H9 (cell line): ENCODE measurements around the gene BTBD17. TPM values are rescaled to one million over a fixed set of nuclear protein-coding genes. Genes with fewer than 3 reads are reported as not detected.
"Not testable (repeated sequence)": the region's sequence is repeated elsewhere in the genome, so short reads cannot be mapped to it uniquely, and the experiment has no call there.

Source experiments
- DNase-seq: peaks from one replicate; pipeline ENCODE4 v3.0.0-alpha.2; 2017
- H2AFZ ChIP-seq: one replicate; pipeline ENCODE4 v1.6.1; 2013; ENCODE audit warnings: mild to moderate bottlenecking, low read length, control low read depth, moderate library complexity
- H2AK5ac ChIP-seq: 2 replicates; pipeline ENCODE4 v1.6.1; 2013; ENCODE audit warnings: low read length, control low read depth, mixed read lengths; ENCODE audit not compliant: insufficient read length
- H2BK120ac ChIP-seq: one replicate; pipeline ENCODE4 v1.6.1; 2013; ENCODE audit warnings: low read depth, mild to moderate bottlenecking, low read length, control low read depth, inconsistent platforms; ENCODE audit not compliant: poor library complexity, severe bottlenecking
- H2BK12ac ChIP-seq: 2 replicates; pipeline ENCODE4 v1.6.1; 2013; ENCODE audit warnings: low read length, control low read depth, mixed read lengths, low read depth; ENCODE audit not compliant: insufficient read length
- H2BK15ac ChIP-seq: 2 replicates; pipeline ENCODE4 v1.6.1; 2013; ENCODE audit warnings: low read depth, low read length, control low read depth
- H2BK20ac ChIP-seq: one replicate; pipeline ENCODE4 v1.6.1; 2013; ENCODE audit warnings: low read depth, mild to moderate bottlenecking, low read length, control low read depth, inconsistent platforms; ENCODE audit not compliant: poor library complexity, severe bottlenecking
- H2BK5ac ChIP-seq: 2 replicates; pipeline ENCODE4 v1.6.1; 2013; ENCODE audit warnings: low read length, control low read depth, mixed read lengths; ENCODE audit not compliant: insufficient read length
- H3K14ac ChIP-seq: 2 replicates; pipeline ENCODE4 v1.6.1; 2013; ENCODE audit warnings: low read length, control low read depth; ENCODE audit not compliant: insufficient read depth
- H3K18ac ChIP-seq: 2 replicates; pipeline ENCODE4 v1.6.1; 2013; ENCODE audit warnings: low read depth, mild to moderate bottlenecking, mixed read lengths, low read length, control low read depth; ENCODE audit not compliant: insufficient read length
- H3K23ac ChIP-seq: 2 replicates; pipeline ENCODE4 v1.6.1; 2013; ENCODE audit warnings: low read length, control low read depth, mixed read lengths, low read depth; ENCODE audit not compliant: insufficient read length
- H3K23me2 ChIP-seq: 2 replicates; pipeline ENCODE4 v1.6.1; 2013; ENCODE audit warnings: low read depth, mild to moderate bottlenecking, mixed read lengths, low read length, control low read depth; ENCODE audit not compliant: insufficient read length, poor library complexity, severe bottlenecking
- H3K27ac ChIP-seq: 2 replicates; pipeline ENCODE4 v1.5.1; 2013; ENCODE audit warnings: low read length, control low read depth, mixed read lengths, low read depth; ENCODE audit not compliant: insufficient read length
- H3K27me3 ChIP-seq: 2 replicates; pipeline ENCODE4 v1.6.1; 2013; ENCODE audit warnings: low read length, control low read depth, inconsistent platforms; ENCODE audit not compliant: insufficient read depth
- H3K4ac ChIP-seq: 2 replicates; pipeline ENCODE4 v1.6.1; 2013; ENCODE audit warnings: low read depth, mild to moderate bottlenecking, control low read depth, inconsistent platforms, low read length, moderate library complexity
- H3K4me1 ChIP-seq: 2 replicates; pipeline ENCODE4 v1.6.1; 2013; ENCODE audit warnings: low read length, control low read depth, inconsistent platforms; ENCODE audit not compliant: insufficient read depth
- H3K4me2 ChIP-seq: 2 replicates; pipeline ENCODE4 v1.6.1; 2013; ENCODE audit warnings: low read length, control low read depth, mixed read lengths; ENCODE audit not compliant: insufficient read length, insufficient read depth
- H3K56ac ChIP-seq: 2 replicates; pipeline ENCODE4 v1.6.1; 2013; ENCODE audit warnings: low read depth, mild to moderate bottlenecking, mixed read lengths, low read length, control low read depth; ENCODE audit not compliant: insufficient read length
- H3K79me1 ChIP-seq: 2 replicates; pipeline ENCODE4 v1.6.1; 2013; ENCODE audit warnings: low read depth, mild to moderate bottlenecking, moderate library complexity, low read length, control low read depth, inconsistent platforms; ENCODE audit not compliant: insufficient read depth, poor library complexity, severe bottlenecking
- H3K79me2 ChIP-seq: 2 replicates; pipeline ENCODE4 v1.6.1; 2013; ENCODE audit warnings: low read length, control low read depth, inconsistent platforms; ENCODE audit not compliant: insufficient read depth
- H3K9ac ChIP-seq: 2 replicates; pipeline ENCODE4 v1.6.1; 2013; ENCODE audit warnings: low read length, control low read depth, mixed read lengths; ENCODE audit not compliant: insufficient read length; ENCODE audit errors: extremely low read depth
- H3K9me3 ChIP-seq: one replicate; pipeline ENCODE4 v1.6.1; 2013; ENCODE audit warnings: low read depth, low read length, inconsistent platforms; ENCODE audit not compliant: control insufficient read depth
- H3T11ph ChIP-seq: one replicate; pipeline ENCODE4 v1.6.1; 2013; ENCODE audit warnings: mild to moderate bottlenecking, low read length, control low read depth, inconsistent platforms
- H4K20me1 ChIP-seq: one replicate; pipeline ENCODE4 v1.6.1; 2013; ENCODE audit not compliant: control insufficient read depth, insufficient read length, insufficient read depth
- H4K5ac ChIP-seq: 2 replicates; pipeline ENCODE4 v1.6.1; 2013; ENCODE audit warnings: low read depth, mild to moderate bottlenecking, mixed read lengths, low read length, control low read depth; ENCODE audit not compliant: insufficient read length
- H4K8ac ChIP-seq: replicated peaks from 2 replicates; pipeline ENCODE4 v1.6.1; 2013; ENCODE audit warnings: low read length, control low read depth, mixed read lengths, low read depth; ENCODE audit not compliant: insufficient read length
- H4K91ac ChIP-seq: 2 replicates; pipeline ENCODE4 v1.6.1; 2013; ENCODE audit warnings: low read depth, mild to moderate bottlenecking, moderate library complexity, mixed read lengths, low read length, control low read depth; ENCODE audit not compliant: insufficient read length
- H3K27ac Mint-ChIP-seq, 3 experiments: 2 replicates in 2 of 3; 3 replicates in 1 of 3; pipeline ENCODE4 v1.8.0; 2020 to 2021; ENCODE audit warnings: mixed read lengths in 3 of 3, mild to moderate bottlenecking in 1 of 3, moderate library complexity in 1 of 3
- H3K27me3 Mint-ChIP-seq: 2 replicates; pipeline ENCODE4 v1.8.0; 2021; ENCODE audit warnings: low read depth, mild to moderate bottlenecking, moderate library complexity, mixed read lengths
- H3K36me3 Mint-ChIP-seq, 3 experiments: 2 replicates in 2 of 3; 3 replicates in 1 of 3; pipeline ENCODE4 v1.8.0; 2020 to 2021; ENCODE audit warnings: low read depth in 3 of 3, mixed read lengths in 3 of 3; ENCODE audit not compliant: insufficient read depth in 1 of 3
- H3K4me1 Mint-ChIP-seq, 2 experiments: 2 replicates each; pipeline ENCODE4 v1.8.0; 2020; ENCODE audit warnings: mixed read lengths in 2 of 2
- H3K4me3 Mint-ChIP-seq, 2 experiments: 2 replicates in 1 of 2; 3 replicates in 1 of 2; pipeline ENCODE4 v1.8.0; 2020 to 2021; ENCODE audit warnings: mild to moderate bottlenecking in 2 of 2, mixed read lengths in 2 of 2, moderate library complexity in 1 of 2
- H3K9me3 Mint-ChIP-seq, 2 experiments: 2 replicates in 1 of 2; 3 replicates in 1 of 2; pipeline ENCODE4 v1.8.0; 2020; ENCODE audit warnings: mild to moderate bottlenecking in 2 of 2, mixed read lengths in 2 of 2, moderate library complexity in 1 of 2
- CTCF ChIP-seq: fragments of 200-600 bp; sonication (generic); conservative IDR thresholded peaks from 3 replicates; pipeline ENCODE4 v1.8.0; 2021; ENCODE audit warnings: antibody characterized with exemption, mild to moderate bottlenecking
- WGBS: extraction: QIAGEN DNeasy Blood & Tissue Kit; methylation state at CpG from one replicate; pipeline ENCODE4 v1.1.7; 2013; ENCODE audit warnings: missing lambda C conversion rate, low lambda C conversion rate, mixed read lengths; ENCODE audit not compliant: insufficient read length; ENCODE audit errors: extremely low coverage; 5-methylcytosine and 5-hydroxymethylcytosine counted together
- total RNA-seq: library from RNA; stranded (reverse); gene quantifications from 2 replicates; pipeline ENCODE4 v1.2.1, GENCODE V29; 2021

Gene BTBD17
- total RNA-seq, 1 experiment from 2014 or later = 0.33 TPM

DNA sequence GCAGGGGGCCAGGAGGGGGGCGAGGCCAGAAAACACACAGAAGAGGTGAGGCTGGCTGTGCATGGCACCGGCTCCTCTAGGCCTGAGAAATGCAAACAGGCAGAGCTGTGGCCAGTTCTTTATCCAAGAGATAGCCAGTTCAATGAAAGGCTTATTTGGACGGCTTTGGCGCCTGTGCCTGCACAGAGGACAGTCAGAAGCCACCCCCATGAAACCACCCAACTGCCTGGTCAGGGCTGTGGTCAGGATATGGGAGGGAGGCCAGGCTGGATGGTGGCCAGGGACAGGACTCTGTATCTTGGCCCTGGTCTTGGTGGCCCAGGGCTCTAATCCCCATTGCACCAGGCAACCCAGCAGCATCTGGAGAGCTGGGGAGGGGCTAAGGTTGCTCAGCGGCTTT lies 45.7 kb upstream of the BTBD17 start:
- H2BK20ac ChIP-seq = no peak overlapping the region
- no peak overlapping the region for H2BK120ac ChIP-seq
- H4K8ac ChIP-seq = no peak overlapping the region
- H3K4me1 ChIP-seq = peaks cover 5% of the 10 kb centered on the region; the same call in 1 of the 2 replicates
- no peak overlapping the region for H3K9ac ChIP-seq
- no peak overlapping the region for H3K18ac ChIP-seq
- H2BK5ac ChIP-seq = no peak overlapping the region
- Mint-ChIP-seq H3K4me1 (peaks cover 14 to 26% of the 10 kb centered on the region in 2 experiments), H3K27me3 (peaks cover 9% of the 10 kb centered on the region), H3K36me3 (peaks cover 0 to 6% (median 0%) of the 10 kb centered on the region in 3 experiments; a peak in 2 of 7 replicates), H3K9me3 (peaks cover 0 to 6% of the 10 kb centered on the region in 2 experiments; a peak in 1 of 5 replicates), H3K4me3 (no peak overlapping the region), H3K27ac (peak overlapping the region in 2 of 3 experiments; percentile 17 to 85; a peak in 1 of 7 replicates)
- H3K79me2 ChIP-seq = no peaks in the 10 kb centered on the region
- no peak overlapping the region for H2AFZ ChIP-seq
- H3T11ph ChIP-seq = no peak overlapping the region
- no peak overlapping the region for H3K23ac ChIP-seq
- no peaks in the 10 kb centered on the region for H3K27me3 ChIP-seq
- H3K14ac ChIP-seq = no peak overlapping the region
- no peaks in the 10 kb centered on the region for H3K9me3 ChIP-seq
- no peak overlapping the region for H2BK12ac ChIP-seq
- no peak overlapping the region for H4K5ac ChIP-seq
- H2AK5ac ChIP-seq = no peak overlapping the region
- TF ChIP-seq CTCF = no peak
- no peak overlapping the region for H3K56ac ChIP-seq
- no peaks in the 10 kb centered on the region for H3K23me2 ChIP-seq
- WGBS = no CpG with 5 or more reads among the region's 5 CpGs
- no peak overlapping the region for H2BK15ac ChIP-seq
- H3K4ac ChIP-seq = no peak overlapping the region
- no peaks in the 10 kb centered on the region for H3K79me1 ChIP-seq
- H3K27ac ChIP-seq = no peak overlapping the region
- no peak for DNase-seq
- H4K20me1 ChIP-seq = no peaks in the 10 kb centered on the region
- no peak overlapping the region for H4K91ac ChIP-seq
- H3K4me2 ChIP-seq = no peak overlapping the region

DNA sequence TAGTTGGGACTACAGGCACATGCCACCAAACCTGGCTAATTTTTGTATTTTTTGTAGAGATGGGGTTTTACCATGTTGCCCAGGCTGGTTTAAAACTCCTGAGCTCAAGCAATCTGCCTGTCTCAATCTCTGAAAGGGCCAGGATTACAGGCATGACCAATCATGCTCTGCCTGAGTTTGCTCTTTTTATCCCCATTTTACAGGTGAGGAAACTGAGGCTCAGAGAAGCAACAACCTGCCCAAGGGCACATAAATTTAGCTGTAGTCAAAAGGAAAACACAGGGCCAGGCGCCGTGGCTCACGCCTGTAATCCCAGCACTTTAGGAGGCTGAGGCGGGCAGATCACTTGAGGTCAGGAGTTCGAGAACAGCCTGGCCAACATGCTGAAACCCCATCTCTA lies 43.6 kb upstream of the BTBD17 start:
- not testable (repeated sequence) for H3K14ac ChIP-seq, H4K20me1 ChIP-seq, H2AK5ac ChIP-seq, H3K18ac ChIP-seq, H3K9ac ChIP-seq, H3K79me2 ChIP-seq, H3K4me3 Mint-ChIP-seq, H3K23me2 ChIP-seq, H4K8ac ChIP-seq, H3K27me3 ChIP-seq, H3T11ph ChIP-seq, H3K23ac ChIP-seq, H3K36me3 Mint-ChIP-seq, H3K79me1 ChIP-seq, H3K4me1 ChIP-seq, H4K91ac ChIP-seq, H2BK20ac ChIP-seq, H4K5ac ChIP-seq, DNase-seq, H2BK15ac ChIP-seq, H2BK120ac ChIP-seq, H3K9me3 ChIP-seq, H2BK12ac ChIP-seq, H3K4ac ChIP-seq, H3K4me2 ChIP-seq, H2BK5ac ChIP-seq, H3K9me3 Mint-ChIP-seq, H2AFZ ChIP-seq, H3K56ac ChIP-seq, H3K27ac ChIP-seq
- Mint-ChIP-seq H3K27ac (peak overlapping the region in 1 of 3 experiments; percentile 44; a peak in 1 of 7 replicates), H3K27me3 (peaks cover 10% of the 10 kb centered on the region), H3K4me1 (peaks cover 14 to 23% of the 10 kb centered on the region in 2 experiments)
- no CpG with 5 or more reads among the region's 5 CpGs for WGBS
